ENCODE measurements around the gene KCNK4. TPM values are rescaled to one million over a fixed set of nuclear protein-coding genes. Genes with fewer than 3 reads are reported as not detected.
"Not testable (repeated sequence)": the region's sequence is repeated elsewhere in the genome, so short reads cannot be mapped to it uniquely, and the experiment has no call there.

Gene KCNK4
- 0.07 TPM in 1 of 2 replicates, not detected in the other for total RNA-seq (2014; rRNA removed; shearing (Covaris generic))

DNA sequence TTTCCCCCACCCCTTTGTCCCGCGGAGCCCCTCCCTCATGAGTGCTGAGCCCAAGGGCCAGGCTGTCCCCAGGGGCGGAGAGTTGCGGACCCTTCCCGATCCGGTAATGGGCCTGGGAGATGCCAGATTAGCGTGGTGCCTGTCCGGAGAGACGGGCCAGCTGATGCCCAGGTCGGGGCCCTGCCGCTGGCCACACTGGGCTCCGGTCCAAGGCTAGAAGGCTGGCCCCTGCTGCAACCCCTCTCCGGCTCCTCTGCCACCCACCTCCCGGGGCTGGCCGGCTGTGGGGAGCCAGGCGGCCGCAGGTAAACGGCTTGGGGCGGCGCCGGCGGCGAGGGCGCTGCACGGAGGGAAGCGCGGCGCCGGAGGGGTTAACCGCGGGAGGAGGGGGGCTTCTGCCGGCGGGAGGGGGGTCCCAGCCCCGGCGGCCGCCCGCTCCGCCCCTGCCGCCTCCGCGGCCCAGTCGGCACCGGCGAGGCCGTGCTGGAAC is at the start of gene KCNK4:
Gene KCNK4 (plus strand): TSS at position 41 of the 490 bp plus-strand sequence. CDS start 1,717 bp downstream, outside the sequence.
- no peak for DNase-seq (ENCODE audit: low spot score)

DNA sequence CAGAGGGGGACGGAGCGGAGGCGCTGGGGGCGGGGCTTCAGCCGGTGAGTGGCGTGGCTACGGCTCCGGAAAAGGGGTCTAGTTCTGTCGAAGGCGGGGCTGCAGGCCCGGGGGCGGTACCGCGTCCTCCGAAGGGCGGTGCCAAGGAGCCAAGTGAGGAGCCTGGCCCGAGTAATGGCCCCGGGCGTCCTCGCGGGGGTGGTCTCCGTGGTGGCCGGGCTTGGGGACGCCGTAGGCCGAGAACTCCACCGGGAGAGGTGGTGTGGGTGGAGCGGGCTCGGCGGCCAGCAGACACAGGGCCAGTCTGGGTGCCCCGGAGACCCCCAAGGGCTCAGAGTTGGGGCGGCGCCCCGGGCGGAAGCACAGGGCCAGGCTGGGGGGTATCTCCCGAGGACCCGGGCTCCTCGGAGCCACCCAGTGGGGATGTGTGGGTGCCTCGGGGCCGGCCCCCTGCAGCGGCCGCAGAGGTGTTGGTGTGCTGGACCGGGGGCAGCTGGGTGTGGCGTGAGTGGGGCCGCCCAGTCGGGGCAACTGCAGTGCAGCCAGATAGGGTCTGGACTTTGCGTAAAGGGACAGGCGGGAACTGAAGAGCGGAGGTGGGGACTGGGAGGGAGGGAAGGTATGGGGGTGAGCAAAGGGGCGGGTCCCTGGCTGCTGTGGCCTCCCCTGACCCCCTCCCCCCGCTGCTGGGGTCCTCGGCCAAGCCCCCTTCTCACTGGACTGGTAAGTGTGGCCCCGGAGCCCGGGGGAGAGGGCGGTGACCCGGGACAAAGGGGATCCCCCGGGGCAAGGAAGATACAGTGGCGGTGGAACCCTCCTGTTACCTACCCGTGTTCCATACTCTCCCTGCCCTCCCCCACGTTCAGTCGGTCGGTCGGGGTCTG is 49.4 kb upstream of the KCNK4 start:
- peak; percentile 96 for DNase-seq (ENCODE audit: low spot score)

DNA sequence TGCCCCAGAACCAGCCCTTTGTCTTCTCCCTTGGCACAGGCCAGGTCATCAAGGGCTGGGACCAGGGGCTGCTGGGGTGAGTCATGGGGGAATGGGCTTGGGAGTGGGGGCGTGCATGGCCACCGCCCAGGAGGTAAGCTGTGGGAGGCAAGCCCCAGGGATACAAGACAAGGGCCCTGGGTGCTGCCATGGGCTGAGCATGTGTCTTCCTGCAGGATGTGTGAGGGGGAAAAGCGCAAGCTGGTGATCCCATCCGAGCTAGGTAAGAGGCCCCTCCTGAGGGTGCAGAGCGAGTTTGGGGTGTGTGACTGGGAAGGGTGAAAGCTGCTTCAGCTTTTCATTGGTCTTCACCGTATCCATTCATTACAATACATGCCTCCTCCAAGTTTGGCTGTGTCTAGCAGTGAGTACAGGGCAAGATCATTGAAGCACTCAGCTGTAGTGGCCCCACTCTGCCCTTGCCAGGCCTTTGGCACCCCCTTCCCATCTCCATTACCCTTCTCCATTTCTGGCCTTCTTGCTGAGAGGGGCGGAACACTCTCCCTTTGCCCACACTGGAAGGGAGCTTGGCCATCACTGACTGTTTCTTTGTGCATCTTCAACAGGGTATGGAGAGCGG is 47.8 kb upstream of the KCNK4 start:
- no peak for DNase-seq (ENCODE audit: low spot score)

DNA sequence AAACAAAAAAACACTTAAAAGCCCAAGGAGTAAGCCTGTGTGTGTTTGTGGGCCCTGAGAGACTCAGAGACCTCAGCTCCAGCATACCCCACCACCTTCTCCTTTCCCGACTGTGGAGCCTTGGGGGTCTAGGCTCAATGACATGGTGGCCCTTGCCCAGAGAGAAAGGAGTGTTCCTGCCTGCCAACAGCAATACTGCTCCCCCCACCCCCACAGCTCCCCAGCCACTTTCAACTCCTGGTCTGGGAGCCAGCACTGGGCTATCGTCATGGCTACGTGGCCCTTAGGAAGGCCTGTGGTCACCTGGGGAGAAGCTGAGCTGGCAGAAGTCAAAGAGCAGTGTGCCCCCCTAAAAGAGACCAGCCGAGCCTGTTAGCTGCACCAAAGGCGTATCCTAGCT is 47.0 kb upstream of the KCNK4 start:
- DNase-seq (ENCODE audit: low spot score), result no peak

DNA sequence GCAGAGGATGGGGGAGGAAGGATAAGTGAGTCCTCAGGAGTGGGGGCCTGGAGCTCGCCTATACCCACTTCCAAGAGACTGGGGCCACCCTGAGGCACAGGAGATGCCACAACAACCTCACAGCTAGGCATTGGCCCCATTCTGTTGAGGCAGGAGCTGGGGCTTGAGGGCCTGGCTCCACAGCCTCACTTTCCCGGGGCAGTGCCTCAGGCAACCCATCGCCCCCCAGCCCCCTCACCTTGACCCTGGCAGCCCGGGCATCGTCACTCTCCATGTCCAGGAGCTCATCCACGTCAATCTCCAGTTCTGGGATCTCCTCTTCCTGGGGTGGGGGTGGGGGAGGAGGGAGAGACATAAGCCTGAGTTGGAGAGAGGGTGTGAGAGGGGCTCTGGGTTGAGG is 46.1 kb upstream of the KCNK4 start:
- DNase-seq (ENCODE audit: low spot score), result no peak

DNA sequence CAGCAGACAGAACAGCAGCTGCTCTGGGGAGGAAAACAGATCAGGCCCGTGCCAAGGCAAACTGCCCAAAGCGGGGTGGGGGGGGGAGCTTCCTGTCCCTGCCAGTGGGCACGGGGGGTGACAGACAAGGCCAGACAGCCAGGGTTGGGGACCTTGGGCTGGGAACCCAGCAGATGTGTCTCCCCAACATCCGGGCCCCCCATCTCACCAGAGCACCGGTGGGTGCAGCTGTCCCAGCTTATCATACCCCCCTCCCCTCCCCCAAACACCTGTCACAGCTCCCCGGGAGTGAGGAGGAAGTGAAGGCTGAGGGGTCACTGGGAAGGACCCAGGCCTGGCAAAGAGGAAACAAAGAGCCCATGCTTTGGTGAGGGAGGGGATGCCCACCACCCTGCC is 45.7 kb upstream of the KCNK4 start:
- peak; percentile 55 for DNase-seq (ENCODE audit: low spot score)

DNA sequence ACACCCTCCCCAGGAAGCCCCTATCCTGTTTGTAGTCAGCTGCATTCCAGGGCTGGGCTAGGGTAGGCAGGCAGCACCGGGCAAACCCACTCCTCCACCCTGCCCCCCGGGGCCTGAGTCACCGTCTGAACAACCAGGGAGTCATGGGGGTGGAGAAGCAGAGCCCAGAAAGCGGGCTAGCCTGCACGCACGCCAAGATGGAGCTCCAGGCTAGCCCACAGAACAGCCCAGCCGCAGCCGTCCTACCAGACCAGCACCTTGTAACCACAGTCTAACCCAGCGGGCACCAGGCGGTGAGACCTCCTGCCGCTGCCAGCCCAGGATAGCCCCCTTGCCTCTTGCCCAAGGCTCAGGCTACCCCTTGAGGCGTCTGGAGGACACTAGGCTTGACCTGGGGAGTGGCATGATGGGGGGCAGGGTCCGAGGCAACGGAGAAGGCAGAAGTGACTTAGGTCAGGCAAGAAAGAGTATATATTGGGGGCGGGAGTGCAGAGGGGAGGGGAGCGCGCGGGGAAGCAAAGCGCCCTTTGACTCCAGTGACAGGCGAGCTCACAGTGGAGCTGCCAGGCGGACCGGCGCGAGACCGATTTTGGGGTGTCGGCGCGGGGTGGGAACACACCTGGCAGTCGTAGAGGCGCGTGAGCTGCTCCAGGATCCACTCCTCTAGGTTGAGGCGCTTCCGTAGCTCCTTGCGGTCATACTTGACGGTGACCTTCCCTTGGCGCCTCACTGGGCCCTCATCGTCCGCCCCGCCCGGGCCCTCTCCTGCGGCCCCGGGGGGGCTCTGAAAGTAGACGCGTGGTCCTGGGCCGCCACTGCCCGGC is 45.1 kb upstream of the KCNK4 start:
- peak; percentile 88 for DNase-seq (ENCODE audit: low spot score)

DNA sequence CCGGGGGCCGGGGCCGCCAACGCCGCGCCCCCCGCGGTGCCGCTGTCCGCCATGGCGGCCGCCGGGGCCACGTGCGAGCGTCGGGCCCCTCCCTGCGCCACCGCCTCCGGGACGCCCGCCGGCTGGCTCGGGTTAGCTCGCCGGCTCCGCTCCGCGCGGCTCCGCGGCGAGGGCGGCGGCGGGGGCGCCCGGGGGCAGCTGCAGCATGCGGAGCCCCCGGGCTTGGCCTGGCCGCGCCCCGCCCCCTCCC is 44.6 kb upstream of the KCNK4 start:
- not testable (repeated sequence) for DNase-seq (ENCODE audit: low spot score)

DNA sequence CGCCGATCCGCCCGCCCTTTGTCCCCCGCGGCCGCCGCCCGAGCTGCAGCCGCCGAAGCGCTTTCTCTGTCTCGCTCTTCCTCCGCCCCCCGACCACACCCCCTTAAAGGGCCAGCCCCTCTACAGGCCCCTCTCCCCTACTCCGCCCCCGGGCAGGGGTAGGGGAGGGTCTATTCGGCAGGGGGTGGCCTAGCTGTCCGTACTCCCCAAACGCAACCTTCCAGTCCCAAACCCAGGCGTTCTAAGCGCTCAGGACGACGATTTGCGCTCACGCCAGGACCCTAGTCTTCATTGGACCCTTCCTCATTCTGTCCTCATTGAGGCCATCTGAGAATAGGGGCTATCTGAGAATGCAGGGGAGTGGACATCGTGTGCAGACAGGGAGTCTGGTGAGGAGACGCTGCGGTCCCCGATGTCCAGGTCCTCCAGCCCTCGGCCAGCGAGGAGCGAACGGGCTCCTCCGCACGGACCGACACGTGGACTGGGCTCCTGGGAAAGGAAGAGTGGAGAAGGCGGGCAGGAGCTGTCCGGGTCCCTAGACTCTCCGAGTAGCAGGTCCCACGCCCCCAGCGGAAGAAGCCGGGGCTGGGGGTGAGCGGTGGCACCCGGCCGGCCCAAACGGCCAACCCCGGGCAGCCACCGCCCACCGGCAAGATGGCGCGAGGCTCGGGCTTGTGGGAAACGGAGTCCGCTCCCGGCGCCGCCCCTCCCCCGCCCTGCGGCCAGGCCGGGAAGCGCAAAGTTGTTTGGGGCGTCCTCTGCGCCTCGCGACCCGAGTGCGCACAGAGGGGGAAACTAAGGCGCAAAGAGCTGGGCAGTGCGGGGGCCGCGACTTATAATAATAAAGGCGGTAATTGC is 44.0 kb upstream of the KCNK4 start, which contains the start of gene PPP1R14B:
Gene PPP1R14B (minus strand): TSS at position 73 of the 858 bp plus-strand sequence. CDS start 270 bp downstream, outside the sequence.
- DNase-seq (ENCODE audit: low spot score), result peak; percentile 71

DNA sequence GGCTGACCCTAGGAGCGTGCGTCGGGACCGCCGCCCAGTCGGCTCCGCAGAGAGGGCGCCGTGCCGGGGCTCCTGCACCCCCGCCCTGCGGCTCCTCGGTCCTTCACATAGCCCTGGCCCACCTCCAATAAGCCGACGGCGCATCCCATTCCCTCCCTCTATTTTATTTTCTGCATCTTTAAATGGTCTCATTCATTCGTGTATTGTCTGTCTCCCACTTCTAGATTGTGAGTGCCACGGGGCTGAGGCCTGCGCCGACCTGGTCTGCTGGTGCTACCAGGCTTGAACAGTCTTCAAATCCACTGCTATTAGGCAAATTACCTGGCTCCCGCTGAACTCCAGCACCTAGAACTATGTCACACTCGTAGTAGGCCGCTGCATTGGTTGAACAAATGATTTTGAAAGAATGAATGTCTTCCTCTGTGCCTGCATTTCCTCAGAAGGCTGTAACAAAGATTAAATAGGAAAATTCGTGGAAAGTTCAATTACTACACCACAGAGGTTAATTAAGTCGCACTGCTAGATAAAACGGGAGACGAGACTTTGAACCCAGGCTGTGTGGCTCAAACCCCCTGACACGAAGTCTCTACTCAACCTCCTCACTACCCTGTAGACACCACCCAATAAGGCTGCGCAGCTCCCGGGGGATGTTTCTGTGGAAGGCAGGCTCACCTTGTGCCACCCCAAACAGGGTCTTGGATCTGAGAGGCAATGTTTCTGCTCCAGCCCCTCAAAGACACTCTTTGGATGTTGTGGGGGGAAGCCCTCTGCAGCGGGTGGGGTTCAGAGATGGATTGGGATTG is 43.2 kb upstream of the KCNK4 start:
- no peak for DNase-seq (ENCODE audit: low spot score)

DNA sequence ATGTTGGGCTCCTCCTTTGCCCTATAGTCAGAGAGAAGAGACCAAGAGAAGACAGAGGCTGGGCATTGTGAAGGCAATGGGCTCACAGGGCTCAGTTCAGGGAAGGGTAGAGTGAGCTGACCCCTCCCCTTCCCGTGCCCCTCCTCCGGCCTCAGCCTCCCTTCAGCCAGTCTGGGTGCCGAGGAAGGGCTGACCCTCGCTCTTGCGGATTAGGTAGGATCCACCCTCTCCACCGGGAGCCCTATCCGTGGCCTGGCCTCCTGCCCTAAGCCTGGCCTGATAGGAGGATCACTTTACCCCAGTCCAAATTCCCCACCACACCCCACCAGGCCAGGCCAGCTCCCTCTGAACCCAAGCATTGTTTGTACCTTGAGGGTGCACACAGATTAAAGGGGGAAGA is 42.5 kb upstream of the KCNK4 start:
- DNase-seq (ENCODE audit: low spot score), result no peak

DNA sequence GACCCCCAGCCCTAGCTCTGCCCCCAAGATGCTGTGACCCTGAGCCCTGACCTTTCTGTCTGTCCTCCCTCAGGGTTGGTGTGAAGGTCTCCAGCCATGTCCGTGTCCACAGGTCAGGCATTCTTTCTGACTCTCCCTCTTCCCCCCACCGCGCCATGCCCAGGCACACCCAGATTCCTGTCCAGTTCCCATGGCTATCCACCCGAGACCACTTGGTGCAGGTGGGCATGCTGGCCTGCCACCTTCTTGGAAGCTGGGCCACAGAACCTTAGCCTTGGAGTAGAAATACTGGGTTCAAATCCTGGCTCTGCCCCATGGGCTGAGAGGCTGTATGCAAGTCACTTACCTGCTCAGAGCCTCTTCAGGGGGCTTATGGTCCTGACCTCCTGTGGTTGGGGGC is 42.1 kb upstream of the KCNK4 start:
- DNase-seq (ENCODE audit: low spot score), result no peak

DNA sequence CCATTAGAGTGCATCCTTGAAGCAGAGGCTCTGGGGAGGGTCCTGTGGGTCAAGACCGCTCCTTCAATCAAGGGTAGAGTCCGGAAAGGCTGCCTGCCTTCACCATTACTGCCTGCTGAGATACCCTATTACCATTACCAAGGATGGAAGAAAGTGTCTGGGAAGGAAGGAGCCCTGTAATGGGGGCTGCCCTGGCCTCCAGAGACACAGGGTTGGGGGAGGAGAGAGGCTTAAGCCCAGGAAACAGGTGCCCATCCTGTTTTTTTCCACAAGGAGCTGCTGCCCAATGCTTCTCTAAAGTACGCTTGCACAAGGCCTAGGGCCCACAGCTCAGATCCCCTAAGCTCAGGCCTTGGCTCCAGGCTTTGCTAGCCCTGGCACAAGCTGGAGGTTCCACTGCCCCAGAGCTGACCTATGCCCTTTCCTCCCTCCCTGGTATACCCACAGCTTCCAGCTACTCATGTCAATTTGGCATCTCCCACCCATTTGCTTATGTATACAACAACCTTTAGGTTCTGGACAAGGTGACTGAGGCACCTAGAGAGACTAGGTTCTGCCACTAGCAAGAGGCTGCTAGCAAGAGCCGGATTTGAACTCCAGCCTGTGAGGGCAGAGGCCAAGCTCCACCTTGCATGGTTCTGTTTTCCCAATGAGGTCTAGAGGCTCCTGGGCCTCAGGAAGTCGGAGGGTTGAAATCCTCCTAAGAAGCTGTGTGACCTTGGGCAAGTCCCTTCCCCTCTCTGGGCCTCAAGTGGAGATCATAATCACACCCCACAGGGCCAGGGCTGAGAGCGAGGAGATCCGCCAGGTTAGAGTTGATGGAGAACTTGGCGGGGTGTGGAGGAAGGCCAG is 41.3 kb upstream of the KCNK4 start:
- no peak for DNase-seq (ENCODE audit: low spot score)

DNA sequence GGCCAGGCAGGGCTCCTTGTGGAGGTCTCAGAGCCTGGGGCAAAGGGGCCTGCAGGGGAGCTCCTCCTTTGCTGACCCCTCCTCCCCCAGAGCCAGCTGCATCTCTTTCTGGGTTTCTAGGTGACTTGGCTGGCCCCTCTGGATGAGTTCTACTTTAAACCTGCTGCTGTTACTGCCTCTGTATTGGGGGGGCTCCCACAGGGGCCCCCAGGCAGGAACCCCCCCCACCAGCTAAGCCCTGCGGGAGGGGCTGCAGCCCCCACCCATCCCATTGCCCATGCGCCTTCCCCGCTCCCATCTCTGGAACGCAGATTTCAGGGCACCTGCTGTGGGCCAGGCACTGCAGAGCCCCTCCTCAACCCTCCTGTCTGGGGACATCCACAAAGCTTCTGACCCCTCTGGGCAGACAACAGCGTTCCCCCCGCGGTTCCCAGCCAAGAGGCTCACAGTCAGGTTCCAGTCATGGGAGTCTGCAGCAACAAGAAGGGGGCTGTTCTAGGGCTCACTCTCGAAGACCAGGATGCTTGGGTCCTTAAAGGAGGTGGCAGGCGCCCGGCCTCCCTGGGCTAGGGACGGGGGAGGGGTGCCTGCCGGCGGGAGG is 40.6 kb upstream of the KCNK4 start:
- no peak for DNase-seq (ENCODE audit: low spot score)

DNA sequence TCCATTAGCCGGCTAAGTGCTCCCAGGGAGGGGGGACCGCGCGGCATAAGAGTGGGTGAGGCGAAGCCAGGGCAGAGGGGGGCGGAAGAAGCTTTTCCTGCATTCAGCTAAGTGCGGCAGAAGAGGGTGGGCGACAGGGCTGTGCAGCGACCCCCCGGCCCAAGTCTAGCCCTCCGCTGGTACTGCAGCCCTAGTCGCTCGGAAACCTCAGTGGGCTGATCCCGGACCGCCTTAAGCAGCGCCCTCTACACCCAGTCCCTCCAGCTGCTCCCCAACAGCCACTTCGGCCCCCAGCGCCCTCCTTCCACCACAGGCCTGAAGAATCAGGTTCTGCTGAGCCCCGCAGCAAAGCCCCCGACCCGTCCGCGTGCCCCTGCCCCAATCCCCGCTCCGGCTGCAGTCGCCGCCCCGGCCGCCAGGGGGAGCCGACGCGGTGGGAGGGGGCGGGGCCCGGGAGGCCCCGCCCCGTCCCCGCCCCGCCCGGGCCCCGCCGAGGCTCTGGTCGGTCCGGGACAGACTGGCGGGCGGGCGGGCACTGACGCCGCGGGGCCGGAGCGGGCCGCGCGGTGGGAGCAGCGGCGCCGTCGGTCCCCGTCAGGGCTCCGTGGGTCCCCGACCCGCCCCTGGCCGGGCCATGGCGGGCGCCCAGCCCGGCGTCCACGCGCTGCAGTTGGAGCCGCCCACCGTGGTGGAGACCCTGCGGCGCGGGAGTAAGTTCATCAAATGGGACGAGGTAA is 39.9 kb upstream of the KCNK4 start, which contains the start of gene PLCB3:
Gene PLCB3 (plus strand): TSS at position 515 of the 737 bp plus-strand sequence. CDS start 120 bp downstream, at position 635.
- DNase-seq (ENCODE audit: low spot score), result no peak

DNA sequence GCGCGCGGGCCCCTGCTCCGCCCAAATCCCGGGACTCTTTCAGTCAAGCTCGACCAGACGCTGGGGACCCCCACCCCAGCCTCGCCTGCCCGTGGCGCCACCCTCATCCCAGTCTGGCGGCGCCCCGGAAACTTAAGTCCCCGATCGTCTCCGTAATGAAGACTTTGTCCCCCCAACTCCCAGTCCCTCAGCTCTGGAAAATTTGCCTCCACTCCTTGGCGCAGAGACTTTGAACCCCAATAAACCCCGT is 39.4 kb upstream of the KCNK4 start:
- DNase-seq (ENCODE audit: low spot score), result no peak

DNA sequence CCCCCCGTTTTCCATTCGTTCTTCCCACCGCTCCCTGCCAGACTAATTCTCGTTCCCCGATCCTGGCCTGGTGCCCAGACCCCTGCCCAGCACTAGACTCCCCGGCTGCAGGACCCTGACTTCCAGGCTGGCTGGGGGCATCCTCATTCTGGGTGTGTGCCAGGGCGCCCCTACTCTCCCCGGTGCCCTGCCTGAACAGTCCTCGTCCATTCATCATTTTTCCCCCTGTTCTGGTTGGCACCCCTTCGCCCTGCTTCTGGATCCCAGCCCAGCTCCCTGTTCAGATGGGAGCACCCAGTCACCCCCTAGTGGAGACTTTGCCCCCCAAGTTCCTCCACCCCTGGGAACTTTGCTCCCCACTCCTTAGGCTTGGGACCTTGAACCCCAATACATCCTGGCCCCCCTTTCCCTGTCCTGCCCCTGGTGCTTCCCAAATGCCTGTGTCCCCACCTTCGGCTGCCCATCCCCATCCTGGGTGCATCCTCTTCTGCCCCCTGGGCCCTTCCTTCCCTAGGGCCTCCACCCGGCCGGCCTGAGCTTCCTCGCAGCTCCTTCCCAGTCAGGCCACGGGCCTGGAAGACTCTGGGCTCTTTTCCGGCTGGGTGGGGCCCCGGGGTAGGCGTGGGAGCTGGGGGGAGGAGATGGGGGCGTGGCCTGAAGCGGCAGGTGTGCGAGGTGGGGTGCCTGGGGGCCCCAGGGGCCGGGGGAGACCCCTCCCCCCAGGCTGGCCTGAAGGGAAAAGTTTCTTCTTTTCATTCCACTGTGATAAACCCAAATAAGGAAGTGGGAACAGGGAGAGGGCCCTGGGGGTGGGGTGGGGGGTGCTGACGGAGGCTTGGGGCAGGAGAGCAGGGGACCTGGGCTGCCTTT is 38.9 kb upstream of the KCNK4 start:
- DNase-seq (ENCODE audit: low spot score), result peak; percentile 33

DNA sequence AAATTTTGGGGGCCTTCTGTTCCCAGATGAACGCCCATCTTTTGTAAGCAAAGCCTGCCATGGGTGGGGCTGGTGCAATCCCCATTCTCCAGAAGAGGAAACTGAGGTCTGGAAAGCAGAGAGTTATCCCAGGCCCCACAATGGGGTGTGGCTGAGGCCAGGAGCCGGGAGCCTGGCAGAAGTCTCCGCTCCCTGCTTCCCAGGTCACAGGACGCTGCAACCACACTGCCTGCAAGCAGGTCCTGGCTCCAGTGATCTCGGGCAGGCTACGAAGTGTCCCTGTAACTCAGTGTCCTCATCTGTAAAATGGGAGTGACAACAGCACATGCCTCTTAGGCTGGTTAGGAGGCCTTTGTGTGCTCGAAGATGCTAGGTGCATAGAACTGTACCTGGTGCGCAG is 38.1 kb upstream of the KCNK4 start:
- DNase-seq (ENCODE audit: low spot score), result no peak
